Right atrium auricular region (tissue), 2 donors: ENCODE results near the gene TMEM50B. TPM values are rescaled to one million over a fixed set of nuclear protein-coding genes. Genes with fewer than 3 reads are reported as not detected.
"Not testable (repeated sequence)": the region's sequence is repeated elsewhere in the genome, so short reads cannot be mapped to it uniquely, and the experiment has no call there.

Source experiments
- DNase-seq: peaks from one replicate; pipeline ENCODE4 v3.0.0-alpha.2; 2019; ENCODE audit warnings: low spot score
- H3K27ac ChIP-seq, 2 donors: fragments of 200-600 bp; sonication (generic); 1 replicate in 1 of 2; 2 replicates in 1 of 2; pipeline ENCODE4 v1.5.1; 2016 to 2019
- H3K27me3 ChIP-seq, 2 donors: fragments of 200-600 bp; sonication (generic); one replicate each; pipeline versions ENCODE4 v1.5.1 to v1.6.0; 2017 to 2019
- H3K36me3 ChIP-seq: fragments of 200-600 bp; sonication (generic); one replicate; pipeline ENCODE4 v1.5.1; 2016
- H3K4me1 ChIP-seq, 2 donors: fragments of 200-600 bp; sonication (generic); one replicate each; pipeline versions ENCODE4 v1.5.1 to v1.6.0; 2017 to 2019
- H3K4me3 ChIP-seq, 2 donors: fragments of 200-600 bp; sonication (generic); 1 replicate in 1 of 2; 2 replicates in 1 of 2; pipeline ENCODE4 v1.5.1; 2017 to 2019; ENCODE audit warnings: mild to moderate bottlenecking in 1 of 2, moderate library complexity in 1 of 2
- H3K9me3 ChIP-seq, 2 donors: fragments of 200-600 bp; sonication (generic); one replicate each; pipeline ENCODE4 v1.5.1; 2019
- total RNA-seq, 2 donors: library from RNA; depleted of rRNA; stranded (reverse); fragments of >200 nt; gene quantifications; one replicate each; pipeline ENCODE4 v1.1.0, GENCODE V29; 2016
- TF ChIP-seq, protein P1 (sequence below), 2 donors: fragments of 200-600 bp; sonication (generic); IDR thresholded peaks; one replicate each; pipeline ENCODE4 v1.5.1; 2019; ENCODE audit warnings: antibody characterized with exemption in 2 of 2

Gene TMEM50B
- total RNA-seq, 2 donors from 2014 or later = 31.1 to 41.0 TPM

DNA sequence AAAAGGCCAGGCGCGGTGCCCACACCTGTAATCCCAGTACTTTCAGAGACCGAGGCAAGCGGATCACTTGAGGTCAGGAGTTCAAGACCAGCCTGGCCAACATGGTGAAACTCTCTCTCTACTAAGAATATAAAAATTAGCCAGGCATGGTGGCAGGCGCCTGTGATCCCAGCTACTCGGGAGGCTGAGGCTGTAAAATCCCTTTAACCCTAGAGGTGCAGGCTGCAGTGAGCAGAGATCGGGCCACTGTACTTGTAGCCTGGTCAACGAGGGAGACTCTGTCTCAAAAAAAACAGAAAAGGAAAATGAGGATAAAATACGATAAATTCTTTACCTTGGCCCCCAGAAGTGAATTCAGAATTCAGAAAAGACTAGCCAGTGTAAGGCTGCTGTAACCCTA lies 1.6 kb downstream of the TMEM50B start:
- peak overlapping the region; percentile 96 to 99 for H3K27ac ChIP-seq
- TF ChIP-seq, protein P1, sequence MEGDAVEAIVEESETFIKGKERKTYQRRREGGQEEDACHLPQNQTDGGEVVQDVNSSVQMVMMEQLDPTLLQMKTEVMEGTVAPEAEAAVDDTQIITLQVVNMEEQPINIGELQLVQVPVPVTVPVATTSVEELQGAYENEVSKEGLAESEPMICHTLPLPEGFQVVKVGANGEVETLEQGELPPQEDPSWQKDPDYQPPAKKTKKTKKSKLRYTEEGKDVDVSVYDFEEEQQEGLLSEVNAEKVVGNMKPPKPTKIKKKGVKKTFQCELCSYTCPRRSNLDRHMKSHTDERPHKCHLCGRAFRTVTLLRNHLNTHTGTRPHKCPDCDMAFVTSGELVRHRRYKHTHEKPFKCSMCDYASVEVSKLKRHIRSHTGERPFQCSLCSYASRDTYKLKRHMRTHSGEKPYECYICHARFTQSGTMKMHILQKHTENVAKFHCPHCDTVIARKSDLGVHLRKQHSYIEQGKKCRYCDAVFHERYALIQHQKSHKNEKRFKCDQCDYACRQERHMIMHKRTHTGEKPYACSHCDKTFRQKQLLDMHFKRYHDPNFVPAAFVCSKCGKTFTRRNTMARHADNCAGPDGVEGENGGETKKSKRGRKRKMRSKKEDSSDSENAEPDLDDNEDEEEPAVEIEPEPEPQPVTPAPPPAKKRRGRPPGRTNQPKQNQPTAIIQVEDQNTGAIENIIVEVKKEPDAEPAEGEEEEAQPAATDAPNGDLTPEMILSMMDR (IDR thresholded peaks at IDR 0.05) = no peak
- H3K27me3 ChIP-seq = no peaks in the 10 kb centered on the region
- no peak for DNase-seq
- peak overlapping the region; percentile 94 to 96 for H3K4me3 ChIP-seq
- H3K4me1 ChIP-seq = peaks cover 0 to 17% of the 10 kb centered on the region in 2 donors
- H3K9me3 ChIP-seq = no peaks in the 10 kb centered on the region
- H3K36me3 ChIP-seq = no peaks in the 10 kb centered on the region

DNA sequence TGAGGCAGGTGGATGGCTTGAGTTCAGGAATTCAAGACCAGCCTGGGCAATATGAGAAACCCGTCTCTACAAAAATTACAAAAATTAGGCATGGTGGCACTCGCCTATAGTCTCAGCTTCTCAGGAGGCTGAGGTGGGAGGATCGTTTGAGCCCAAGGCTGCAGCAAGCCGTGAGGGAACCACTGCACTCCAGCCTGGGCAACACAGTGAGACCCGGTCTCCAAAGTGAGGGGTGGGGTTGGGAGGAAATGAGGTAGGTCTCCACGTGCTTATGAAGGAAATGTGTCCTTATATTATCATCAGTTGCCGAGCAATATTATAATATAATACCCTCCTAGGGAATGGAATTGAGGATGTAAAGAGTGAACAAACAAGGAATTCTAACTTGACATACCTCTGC lies 2.7 kb downstream of the TMEM50B start:
- Histone ChIP-seq H3K9me3 (no peaks in the 10 kb centered on the region), H3K4me3 (no peak overlapping the region), H3K36me3 (no peaks in the 10 kb centered on the region), H3K27ac (no peak overlapping the region), H3K27me3 (no peaks in the 10 kb centered on the region), H3K4me1 (peaks cover 0 to 17% of the 10 kb centered on the region in 2 donors)
- DNase-seq = no peak
- TF ChIP-seq, protein P1 (IDR thresholded peaks at IDR 0.05) = no peak

DNA sequence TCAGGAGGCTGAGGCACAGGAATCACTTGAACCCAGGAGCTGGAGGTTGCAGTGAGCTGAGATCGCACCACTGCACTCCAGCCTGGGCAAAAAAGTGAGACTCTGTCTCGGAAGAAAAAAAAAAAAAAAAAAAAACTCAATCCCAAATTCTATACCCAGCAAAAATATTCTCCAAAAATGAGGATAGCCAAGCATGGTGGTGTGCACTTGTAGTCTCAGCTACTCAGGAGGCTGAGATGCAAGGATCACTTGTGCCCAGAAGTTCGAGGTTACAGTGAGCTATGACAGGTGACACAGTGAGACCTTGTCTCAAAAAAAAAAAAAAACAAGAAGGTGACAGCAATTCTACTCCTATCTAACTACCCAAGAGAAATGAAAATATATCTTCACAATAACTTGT lies 6.4 kb downstream of the TMEM50B start:
- H3K27me3 ChIP-seq = no peaks in the 10 kb centered on the region
- TF ChIP-seq, protein P1 (IDR thresholded peaks at IDR 0.05) = no peak
- no peaks in the 10 kb centered on the region for H3K36me3 ChIP-seq

DNA sequence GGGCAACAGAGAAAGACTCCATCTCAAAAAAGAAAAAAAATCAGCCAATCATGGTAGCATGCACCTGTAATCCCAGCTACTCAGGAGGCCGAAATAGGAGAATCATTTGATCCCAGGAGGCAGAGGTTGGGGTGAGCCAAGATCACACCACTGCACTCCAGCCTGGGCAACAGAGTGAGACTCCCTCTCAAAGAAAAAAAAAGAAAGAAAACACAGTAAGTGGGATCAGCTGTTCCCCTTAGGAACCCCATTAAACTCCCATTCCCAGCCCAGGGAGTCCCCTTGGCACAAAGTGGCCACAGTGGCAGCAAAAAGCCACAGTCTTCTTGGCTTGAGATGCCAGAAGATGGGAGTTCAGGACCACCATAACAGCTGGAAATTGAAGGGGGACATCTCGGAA lies 9.1 kb downstream of the TMEM50B start:
- H3K36me3 ChIP-seq = peaks cover 13% of the 10 kb centered on the region
- no peaks in the 10 kb centered on the region for H3K4me1 ChIP-seq
- TF ChIP-seq, protein P1 (IDR thresholded peaks at IDR 0.05) = no peak
- no peaks in the 10 kb centered on the region for H3K27me3 ChIP-seq
- no peak for DNase-seq
- H3K27ac ChIP-seq = no peak overlapping the region
- H3K9me3 ChIP-seq = no peaks in the 10 kb centered on the region
- H3K4me3 ChIP-seq = no peak overlapping the region

More for the DNA sequence above, 6.4 kb downstream of the TMEM50B start:
- Histone ChIP-seq H3K4me1 (peaks cover 0 to 4% of the 10 kb centered on the region in 2 donors), H3K4me3 (no peak overlapping the region), H3K27ac (no peak overlapping the region), H3K9me3 (no peaks in the 10 kb centered on the region)
- no peak for DNase-seq

DNA sequence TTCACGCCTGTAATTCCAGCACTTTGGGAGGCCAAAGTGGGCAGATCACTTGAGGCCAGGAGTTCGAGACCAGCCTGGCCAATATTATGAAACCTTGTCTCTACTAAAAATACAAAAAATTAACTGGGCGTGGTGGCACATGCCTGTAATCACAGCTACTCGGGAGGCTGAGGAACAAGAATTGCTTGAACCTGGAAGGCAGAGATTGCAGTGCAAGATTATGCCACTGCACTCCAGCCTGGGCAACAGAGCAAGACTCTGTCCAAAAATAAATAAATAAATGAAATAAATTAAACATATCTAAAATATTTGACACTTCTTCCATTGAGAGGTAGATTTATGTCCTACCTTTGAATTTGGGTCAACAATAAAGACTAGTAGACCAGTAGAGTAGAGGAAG lies 10.6 kb downstream of the TMEM50B start:
- peaks cover 14% of the 10 kb centered on the region for H3K36me3 ChIP-seq
- H3K4me3 ChIP-seq, H3K4me1 ChIP-seq, H3K9me3 ChIP-seq, H3K27me3 ChIP-seq, H3K27ac ChIP-seq, DNase-seq: not testable (repeated sequence)

DNA sequence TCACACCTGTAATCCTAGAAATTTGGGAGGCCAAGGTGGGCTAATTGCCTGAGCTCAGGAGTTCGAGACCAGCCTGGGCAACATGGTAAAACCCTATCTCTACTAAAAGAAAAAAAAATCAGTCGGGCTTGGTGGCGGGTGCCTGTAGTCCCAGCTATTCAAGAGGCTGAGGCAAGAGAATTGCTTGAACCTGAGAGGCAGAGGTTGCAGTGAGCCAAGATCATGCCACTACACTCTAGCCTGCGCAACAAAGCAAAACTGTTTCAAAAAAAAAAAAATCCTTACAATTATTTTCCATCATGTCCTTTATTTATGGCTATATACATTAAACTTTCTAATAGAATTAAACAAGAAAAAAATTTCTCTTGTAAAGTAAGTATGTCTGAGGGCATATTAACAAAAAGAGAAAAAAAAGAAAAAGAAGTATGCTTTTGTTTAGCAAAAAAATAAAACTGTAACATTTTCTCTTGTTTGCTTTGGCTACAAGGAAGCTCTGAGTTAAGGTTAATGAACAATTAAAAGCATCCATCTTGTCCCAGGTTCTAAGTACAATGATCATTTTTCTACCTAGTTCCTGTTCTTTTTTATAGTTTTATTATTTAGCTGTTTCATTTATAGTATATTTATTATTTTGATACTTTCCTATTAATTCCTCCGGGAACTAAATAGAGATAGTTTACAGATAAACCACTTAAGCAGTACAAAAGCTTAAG lies 18.1 kb downstream of the TMEM50B start:
- no peaks in the 10 kb centered on the region for H3K9me3 ChIP-seq
- no peak for DNase-seq
- H3K4me1 ChIP-seq = no peaks in the 10 kb centered on the region
- H3K27ac ChIP-seq = no peak overlapping the region
- H3K4me3 ChIP-seq = no peak overlapping the region
- peaks cover 39% of the 10 kb centered on the region for H3K36me3 ChIP-seq
- no peaks in the 10 kb centered on the region for H3K27me3 ChIP-seq
- TF ChIP-seq, protein P1 (IDR thresholded peaks at IDR 0.05) = no peak
